ENCODE data around the gene SLC33A1.

SLC33A1 gene

DNA sequence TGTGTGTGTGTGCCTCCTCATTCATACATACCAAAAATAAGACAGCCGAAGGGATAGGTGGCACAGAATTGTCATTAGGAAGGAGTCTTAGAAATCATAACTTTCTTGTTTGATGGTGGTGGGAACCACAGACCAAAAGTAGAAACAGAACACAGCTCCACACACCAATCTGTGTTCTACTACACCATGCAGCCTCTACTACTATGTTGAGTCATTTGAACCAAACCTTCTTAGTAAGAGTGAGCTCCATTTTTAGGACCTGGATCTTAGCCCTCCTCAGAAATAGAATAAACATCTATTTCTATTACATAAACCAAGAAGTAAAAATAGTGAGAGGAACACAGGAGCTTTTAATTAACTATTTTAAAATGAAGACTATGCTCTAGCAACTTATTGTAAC is 81.4 kb downstream of the SLC33A1 start:
- H3K9ac ChIP-seq = no peak overlapping the region
- no peaks in the 10 kb centered on the region for H3K36me3 ChIP-seq (ENCODE audit: insufficient read depth)
- H3K4me1 ChIP-seq (ENCODE audit: low read depth, poor library complexity, severe bottlenecking) = no peaks in the 10 kb centered on the region
- H3K27ac ChIP-seq = no peak overlapping the region
- H3K4me2 ChIP-seq = no peak overlapping the region
- no peaks in the 10 kb centered on the region for H3K27me3 ChIP-seq (ENCODE audit: insufficient read depth, low read depth)
- H3K4me3 ChIP-seq (IDR thresholded peaks at IDR 0.05; ENCODE audit: insufficient read depth, low read depth, low read length) = no peak overlapping the region
- no peaks in the 10 kb centered on the region for H4K20me1 ChIP-seq (ENCODE audit: insufficient read depth)
- no peak for TF ChIP-seq CTCF (conservative IDR thresholded peaks at IDR 0.05; ENCODE audit: low read depth, low read length)
- no peak overlapping the region for H2AFZ ChIP-seq (ENCODE audit: low read depth)
- no peaks in the 10 kb centered on the region for H3K79me2 ChIP-seq (ENCODE audit: insufficient read depth, low read depth)

DNA sequence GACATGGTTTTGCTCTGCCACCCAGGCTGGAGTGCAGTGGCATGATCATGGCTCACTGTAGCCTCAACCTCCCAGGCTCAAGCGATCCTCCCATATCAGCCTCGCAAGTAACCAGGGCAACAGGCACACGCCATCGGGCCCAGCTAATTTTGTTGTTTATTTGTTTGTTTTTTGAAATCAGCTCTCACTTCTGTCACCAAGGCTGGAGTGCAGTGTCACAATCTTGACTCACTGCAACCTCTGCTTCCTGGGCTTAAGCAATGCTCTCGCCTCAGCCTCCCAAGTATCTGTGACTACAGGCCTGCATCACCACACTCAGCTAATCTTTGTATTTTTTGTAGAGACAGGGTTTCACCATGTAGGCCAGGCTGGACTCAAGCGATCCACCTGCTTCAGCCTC is 83.1 kb downstream of the SLC33A1 start:
- H2AFZ ChIP-seq (ENCODE audit: low read depth) = no peak overlapping the region
- no peak for TF ChIP-seq CTCF (conservative IDR thresholded peaks at IDR 0.05; ENCODE audit: low read depth, low read length)
- H3K4me1 ChIP-seq (ENCODE audit: low read depth, poor library complexity, severe bottlenecking) = no peaks in the 10 kb centered on the region

More for the DNA sequence above, 83.1 kb downstream of the SLC33A1 start:
- no peak overlapping the region for H3K4me3 ChIP-seq (IDR thresholded peaks at IDR 0.05; ENCODE audit: insufficient read depth, low read depth, low read length)
- no peak overlapping the region for H3K9ac ChIP-seq
- no peak overlapping the region for H3K27ac ChIP-seq
- no peaks in the 10 kb centered on the region for H4K20me1 ChIP-seq (ENCODE audit: insufficient read depth)
- H3K4me2 ChIP-seq = no peak overlapping the region
- no peaks in the 10 kb centered on the region for H3K79me2 ChIP-seq (ENCODE audit: insufficient read depth, low read depth)
- no peaks in the 10 kb centered on the region for H3K27me3 ChIP-seq (ENCODE audit: insufficient read depth, low read depth)
- H3K36me3 ChIP-seq (ENCODE audit: insufficient read depth) = no peaks in the 10 kb centered on the region

Measured in KMS-11 (cell line).